Gastroesophageal sphincter (tissue), 3 donors: ENCODE measurements around the gene CHST11.

Experiments
- POLR2A ChIP-seq, 2 donors: fragments of 450-650 bp; IDR thresholded peaks; one replicate each; pipeline ENCODE4 v1.6.1; 2017; ENCODE audit warnings: antibody characterized with exemption in 2 of 2, mild to moderate bottlenecking in 2 of 2, moderate library complexity in 1 of 2
- TF ChIP-seq, protein P1 (sequence below), 4 experiments: fragments of 200-600 bp in 2 of 4; fragments of 450-650 bp in 2 of 4; sonication (generic) in 1 of 4; IDR thresholded peaks; one replicate each; pipeline ENCODE4 v1.5.1; 2017 to 2019; ENCODE audit warnings: antibody characterized with exemption in 4 of 4, mild to moderate bottlenecking in 2 of 4, moderate library complexity in 2 of 4

DNA sequence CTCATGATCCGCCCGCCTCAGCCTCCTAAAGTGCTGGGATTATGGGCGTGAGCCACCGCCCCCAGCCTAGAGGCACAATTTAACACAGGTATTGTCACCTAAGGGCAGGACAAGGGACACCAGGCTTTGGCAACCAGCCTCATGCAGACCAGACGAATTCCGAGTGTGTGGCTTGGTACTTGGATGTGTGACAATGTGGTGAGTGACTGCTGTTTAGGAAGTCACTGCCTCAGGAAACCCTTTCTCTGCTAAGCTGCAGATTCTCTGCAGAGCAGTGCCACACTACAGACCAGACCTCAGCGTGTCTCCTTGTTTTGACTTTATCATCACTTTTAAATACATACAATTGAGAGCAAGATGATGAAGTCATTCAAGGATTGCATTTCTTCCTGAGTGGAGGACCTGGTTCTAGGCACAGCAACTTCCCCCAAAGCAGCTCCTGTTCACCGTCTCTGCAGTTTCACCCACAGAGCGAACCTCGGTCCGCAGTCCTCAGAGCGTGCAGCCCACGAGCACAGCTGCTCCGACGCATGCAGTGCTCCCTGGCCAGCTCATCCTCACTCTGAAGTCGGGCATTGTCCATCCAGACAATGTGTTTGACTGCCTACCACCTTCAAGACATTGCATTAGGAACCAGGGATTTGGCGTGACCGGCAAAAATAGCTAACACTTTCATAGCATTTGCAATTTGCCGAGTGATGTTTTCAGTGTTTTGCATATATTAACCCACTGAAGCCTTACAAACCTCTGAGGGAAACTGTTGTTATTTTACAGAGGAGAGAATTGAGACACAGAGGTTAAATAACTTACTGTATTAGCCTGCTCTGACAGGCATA is 235.2 kb downstream of the CHST11 start:
- TF ChIP-seq, protein P1, sequence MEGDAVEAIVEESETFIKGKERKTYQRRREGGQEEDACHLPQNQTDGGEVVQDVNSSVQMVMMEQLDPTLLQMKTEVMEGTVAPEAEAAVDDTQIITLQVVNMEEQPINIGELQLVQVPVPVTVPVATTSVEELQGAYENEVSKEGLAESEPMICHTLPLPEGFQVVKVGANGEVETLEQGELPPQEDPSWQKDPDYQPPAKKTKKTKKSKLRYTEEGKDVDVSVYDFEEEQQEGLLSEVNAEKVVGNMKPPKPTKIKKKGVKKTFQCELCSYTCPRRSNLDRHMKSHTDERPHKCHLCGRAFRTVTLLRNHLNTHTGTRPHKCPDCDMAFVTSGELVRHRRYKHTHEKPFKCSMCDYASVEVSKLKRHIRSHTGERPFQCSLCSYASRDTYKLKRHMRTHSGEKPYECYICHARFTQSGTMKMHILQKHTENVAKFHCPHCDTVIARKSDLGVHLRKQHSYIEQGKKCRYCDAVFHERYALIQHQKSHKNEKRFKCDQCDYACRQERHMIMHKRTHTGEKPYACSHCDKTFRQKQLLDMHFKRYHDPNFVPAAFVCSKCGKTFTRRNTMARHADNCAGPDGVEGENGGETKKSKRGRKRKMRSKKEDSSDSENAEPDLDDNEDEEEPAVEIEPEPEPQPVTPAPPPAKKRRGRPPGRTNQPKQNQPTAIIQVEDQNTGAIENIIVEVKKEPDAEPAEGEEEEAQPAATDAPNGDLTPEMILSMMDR (IDR thresholded peaks at IDR 0.05), result no peak
- TF ChIP-seq POLR2A (IDR thresholded peaks at IDR 0.05), result no peak
